Measurements from ENCODE around the gene ERF.
A peak's percentile ranks its signal among the peaks of the same experiment; 100 is the strongest.

The ERF gene

GRCh38 chr19:42219812-42220750, 34.8 kb downstream of the ERF start, which contains the start of gene ZNF526:
Gene ZNF526, plus strand, starts transcription at chr19:42220312. Its CDS starts 4,092 bp downstream, at chr19:42224404.
- FAIRE-seq: peak; percentile 100
- peak; percentile 99 for DNase-seq (ENCODE audit: insufficient read length, low spot score)

GRCh38 chr19:42217520-42218437, 37.1 kb downstream of the ERF start, which contains the start of gene DEDD2:
Gene DEDD2, minus strand, starts transcription at chr19:42217677. Its CDS starts 670 bp downstream, at chr19:42217007.
- peak; percentile 95 for FAIRE-seq
- peak; percentile 96 for DNase-seq (ENCODE audit: insufficient read length, low spot score)

DNA sequence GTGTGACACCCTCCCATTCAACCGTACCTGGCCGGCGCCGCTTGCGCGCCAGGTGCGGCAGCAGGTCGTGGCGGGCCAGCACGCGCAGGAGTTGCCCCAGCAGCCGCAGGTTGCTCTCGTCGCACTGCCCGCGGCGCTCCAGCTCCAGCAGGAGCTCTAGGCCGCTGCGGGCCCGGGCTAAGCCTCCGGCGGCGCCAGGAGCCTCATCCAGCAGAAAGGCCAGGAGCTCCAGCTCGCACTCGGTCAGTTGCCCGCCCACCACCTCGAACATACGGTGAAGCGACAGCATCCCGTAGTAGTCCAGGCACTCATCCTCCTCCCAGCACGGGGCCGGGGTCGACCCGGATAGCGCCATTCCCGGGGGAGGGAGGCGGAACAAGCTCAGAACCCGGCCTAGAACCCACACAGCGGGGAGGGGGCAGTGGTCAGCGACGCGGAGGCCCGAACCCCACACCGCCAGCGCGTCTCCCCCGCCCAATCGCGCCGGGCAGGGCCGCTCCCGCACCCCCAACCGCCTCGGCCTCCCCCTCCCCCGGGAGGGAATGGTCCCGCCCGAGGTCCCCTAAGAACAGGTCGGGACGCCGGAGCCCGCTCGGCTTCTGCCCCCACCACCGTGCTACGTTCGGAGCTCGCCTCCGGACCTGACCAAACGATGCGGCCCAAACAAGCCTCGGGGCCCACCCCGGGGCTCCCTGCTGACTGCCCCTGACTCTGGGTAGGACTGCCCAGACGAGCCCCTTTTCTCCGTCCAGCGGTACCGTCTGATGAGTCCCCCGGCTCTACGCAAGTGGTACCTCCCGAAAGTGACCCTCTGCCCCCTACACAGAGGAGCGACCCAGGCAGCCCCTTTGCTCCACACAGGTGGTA, 38.0 kb downstream of the ERF start:
- DNase-seq (ENCODE audit: insufficient read length, low spot score) (no peak), FAIRE-seq (no peak)

DNA sequence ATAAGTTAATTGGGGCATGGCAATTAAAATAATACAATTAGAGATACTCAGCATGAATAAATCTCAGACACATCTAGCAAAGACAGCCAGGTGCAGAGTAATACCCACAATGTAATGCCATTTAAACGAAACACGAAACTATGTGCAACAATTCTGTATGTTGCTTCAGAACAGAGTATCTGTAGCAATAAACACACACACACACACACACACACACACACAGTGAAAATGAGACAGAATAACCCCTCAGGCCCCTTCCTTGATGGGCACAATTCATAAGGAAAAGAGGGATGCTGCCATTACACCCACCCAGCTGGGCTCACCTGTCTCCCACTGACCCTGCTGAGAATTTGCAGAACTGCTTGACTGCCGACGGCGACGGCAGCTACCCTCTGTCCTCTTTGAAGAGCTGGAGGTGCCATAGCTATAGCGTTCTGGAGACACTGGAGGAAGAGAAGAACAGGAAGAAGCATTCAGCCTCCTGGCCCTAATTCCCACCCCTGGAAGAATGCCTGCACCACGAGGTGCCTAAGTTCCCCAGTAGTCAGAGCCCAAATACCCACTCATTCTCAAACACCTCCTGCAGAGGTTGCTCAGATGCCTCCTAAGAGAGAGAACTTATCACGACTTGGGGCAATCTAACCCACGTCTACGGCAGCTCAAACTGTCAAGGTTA, 40.0 kb downstream of the ERF start:
- FAIRE-seq: no peak
- no peak for DNase-seq (ENCODE audit: insufficient read length, low spot score)

DNA sequence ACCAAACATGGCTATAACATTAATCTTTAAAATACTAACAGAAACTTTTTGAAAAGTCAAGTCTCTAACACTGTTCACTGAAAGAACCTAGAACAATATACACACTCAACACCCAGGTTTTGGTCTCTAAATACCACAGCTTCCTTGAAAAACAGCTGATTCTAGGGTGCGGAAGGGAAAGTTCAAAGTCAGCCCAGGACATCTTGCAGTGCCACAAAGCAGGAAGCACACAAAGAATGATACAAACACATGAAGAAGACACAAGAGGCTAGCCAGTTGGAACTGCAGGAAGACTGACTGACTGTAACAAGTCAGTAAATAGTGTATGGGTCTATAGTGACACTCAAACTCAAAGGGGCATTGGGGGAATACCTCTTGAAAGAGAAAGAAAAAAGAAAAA, 42.0 kb downstream of the ERF start:
- no peak for DNase-seq (ENCODE audit: insufficient read length, low spot score)
- no peak for FAIRE-seq

GRCh38 chr19:42208612-42209011, 46.3 kb downstream of the ERF start:
- DNase-seq (ENCODE audit: insufficient read length, low spot score) (no peak), FAIRE-seq (no peak)

GRCh38 chr19:42207767-42208271, 47.1 kb downstream of the ERF start:
- FAIRE-seq (no peak), DNase-seq (ENCODE audit: insufficient read length, low spot score) (no peak)

DNA sequence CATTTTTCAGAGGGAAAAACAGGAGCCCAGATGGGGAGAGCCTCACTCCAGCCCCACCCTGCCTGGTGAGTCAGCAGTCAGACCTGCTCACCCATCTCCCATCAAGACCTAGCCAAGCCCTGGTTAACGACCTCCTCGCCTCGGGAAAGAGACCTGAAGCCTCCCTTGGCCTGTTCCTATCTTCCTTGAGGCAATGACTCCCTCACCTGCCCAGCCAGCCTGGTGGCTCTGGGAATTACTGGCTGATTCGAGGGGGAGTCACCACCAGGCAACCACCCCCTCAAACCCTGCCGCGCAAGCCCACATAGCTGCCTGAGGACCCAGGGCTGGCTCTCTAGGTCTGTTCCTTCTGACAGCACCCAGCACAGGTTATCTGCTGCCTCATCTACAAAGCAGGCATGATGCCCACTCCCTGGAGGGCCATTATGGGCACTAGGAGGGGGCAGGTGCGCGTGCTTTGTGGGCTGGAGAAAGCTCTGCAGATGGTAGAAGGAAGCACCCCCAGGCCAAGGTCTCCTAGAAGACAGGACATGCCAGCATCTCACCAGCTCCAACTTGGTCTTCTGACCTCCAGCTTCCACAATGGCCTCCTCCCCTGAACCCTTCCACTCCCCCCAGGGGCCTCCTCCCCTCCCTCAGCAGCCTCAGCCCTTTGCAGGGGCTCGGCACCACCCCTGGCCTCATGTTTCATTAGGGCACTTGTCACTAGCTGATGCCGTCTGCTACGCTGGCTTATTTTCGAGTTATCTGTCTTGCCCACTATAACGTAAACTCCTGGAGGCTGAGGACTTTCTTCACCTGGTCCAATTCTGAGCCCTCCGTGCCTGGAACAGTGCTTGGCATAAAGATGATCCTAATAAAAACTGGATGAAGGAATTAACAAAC, 47.8 kb downstream of the ERF start:
- DNase-seq (ENCODE audit: insufficient read length, low spot score): no peak
- no peak for FAIRE-seq

GRCh38 chr19:42204664-42205063, 50.3 kb downstream of the ERF start:
- DNase-seq (ENCODE audit: insufficient read length, low spot score) (no peak), FAIRE-seq (no peak)

GRCh38 chr19:42203700-42204099, 51.2 kb downstream of the ERF start:
- FAIRE-seq: no peak

GRCh38 chr19:42202290-42202880, 52.5 kb downstream of the ERF start:
- no peak for DNase-seq (ENCODE audit: insufficient read length, low spot score)
- no peak for FAIRE-seq

More at GRCh38 chr19:42203700-42204099, 51.2 kb downstream of the ERF start:
- DNase-seq (ENCODE audit: insufficient read length, low spot score): no peak

DNA sequence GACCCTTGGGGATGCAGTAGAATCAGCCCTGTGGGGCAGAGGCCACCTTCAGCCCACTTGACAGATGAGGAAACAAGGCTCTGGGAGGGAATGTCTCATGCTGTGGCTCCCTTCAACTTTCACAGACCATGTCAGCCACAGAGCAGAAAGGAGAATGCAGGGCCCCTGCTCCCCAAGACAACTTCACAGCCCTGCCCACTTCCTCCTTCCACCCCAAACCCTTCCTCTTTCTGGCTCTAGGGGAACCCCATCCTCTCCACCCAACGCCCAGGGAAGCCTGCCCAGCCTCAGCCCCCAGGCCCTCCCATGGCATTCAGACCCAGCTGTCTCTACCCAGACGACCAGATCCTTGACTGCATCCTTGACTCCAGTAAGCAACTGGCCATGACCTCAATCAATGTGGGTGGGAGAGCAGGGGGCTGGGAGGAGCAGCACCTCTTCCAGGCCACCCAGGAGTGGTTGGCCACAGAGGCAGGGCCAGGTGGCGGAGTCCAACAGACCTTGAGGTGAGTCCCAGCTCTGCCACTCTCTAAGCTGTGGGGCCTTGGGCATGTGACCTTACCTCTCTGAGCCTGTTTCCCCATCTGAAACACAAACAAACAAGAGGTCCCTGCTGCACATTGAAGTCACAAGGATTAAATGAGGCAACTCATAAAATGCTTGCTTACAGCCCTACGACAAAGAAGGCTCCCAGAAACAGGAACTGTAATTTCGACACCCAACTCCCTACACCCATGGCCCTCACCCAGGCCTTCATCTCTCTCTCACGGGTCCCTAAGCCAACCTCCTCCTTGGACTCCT, 53.2 kb downstream of the ERF start:
- FAIRE-seq (peak; percentile 89), DNase-seq (ENCODE audit: insufficient read length, low spot score) (no peak)

DNA sequence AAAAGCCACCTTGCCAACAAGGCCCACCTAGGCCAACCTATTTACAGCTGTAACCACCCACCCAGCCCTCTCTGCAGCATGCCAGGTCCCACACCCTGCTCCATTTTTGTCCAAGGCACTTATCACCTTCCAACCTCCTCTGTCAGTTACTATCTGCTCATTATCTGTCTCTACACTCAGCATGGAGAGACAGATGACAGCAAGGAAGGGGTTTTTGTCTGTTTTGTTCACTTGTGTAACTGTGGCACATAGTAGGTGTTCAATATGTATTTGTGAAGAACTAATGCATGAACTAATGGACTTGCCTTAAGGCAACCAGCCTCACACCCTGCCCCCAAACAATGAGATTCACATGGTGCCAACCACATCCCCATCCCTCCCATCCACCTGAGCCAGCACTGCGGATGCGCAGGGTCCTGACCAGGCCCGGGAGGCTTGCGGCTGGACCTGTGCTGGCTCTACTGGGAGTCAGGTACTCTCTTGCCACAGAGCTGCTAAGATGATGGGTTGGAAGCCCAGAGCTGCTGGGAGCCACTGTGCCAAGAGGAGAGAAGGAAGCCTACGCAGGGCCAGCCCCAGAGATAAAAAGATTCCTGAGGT, 54.7 kb downstream of the ERF start:
- FAIRE-seq (no peak), DNase-seq (ENCODE audit: insufficient read length, low spot score) (no peak)

DNA sequence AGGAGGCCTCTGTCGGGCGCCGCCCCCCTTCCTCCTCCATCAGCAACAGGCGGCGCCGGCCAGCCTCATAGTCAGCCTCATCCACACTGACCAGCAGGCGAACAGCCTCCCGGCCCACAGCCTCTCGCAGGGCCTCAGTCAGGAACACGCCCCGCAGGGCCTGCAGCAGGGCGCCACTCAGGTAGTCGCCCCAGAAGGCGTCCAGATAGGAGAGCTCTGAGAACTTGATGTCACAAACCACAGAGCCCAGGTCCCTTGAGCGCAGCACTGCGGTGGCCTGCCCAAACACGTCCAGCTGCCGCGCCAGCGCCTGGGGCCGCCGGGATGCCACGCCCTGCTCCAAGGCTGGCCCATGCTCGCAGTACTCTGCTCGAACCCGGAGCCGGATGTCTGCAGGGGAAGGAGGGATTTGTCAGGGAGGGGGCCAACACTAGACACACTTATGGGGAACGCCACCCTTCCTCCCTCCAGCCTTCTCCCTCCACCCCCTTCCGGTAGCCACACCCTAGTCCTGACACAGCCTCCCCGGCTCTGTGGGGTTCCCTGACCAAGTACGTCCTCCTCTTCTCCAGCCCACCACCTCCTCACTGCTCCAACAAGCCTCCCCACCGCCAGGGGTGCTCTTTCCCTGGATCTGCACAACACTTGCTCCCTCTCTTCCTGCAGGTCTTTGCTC, 55.4 kb downstream of the ERF start:
- peak; percentile 74 for DNase-seq (ENCODE audit: insufficient read length, low spot score)
- peak; percentile 95 for FAIRE-seq

- DNase-seq (ENCODE audit: insufficient read length, low spot score): peak; percentile 83
- peak; percentile 91 for FAIRE-seq
These were observed 56.1 kb downstream of the ERF start for GRCh38 chr19:42198676-42199439.

Measured in GM19239 (cell line).